Fibroblast of the aortic adventitia (primary cell): ENCODE data around the gene CHMP2B. TPM values are rescaled to one million over a fixed set of nuclear protein-coding genes. Genes with fewer than 3 reads are reported as not detected.
A peak's percentile ranks its signal among the peaks of the same experiment; 100 is the strongest.
"Not testable (repeated sequence)": the region's sequence is repeated elsewhere in the genome, so short reads cannot be mapped to it uniquely, and the experiment has no call there.

Experiments used
- DNase-seq: peaks from one replicate; pipeline ENCODE4 v3.0.0-alpha.2; 2010; ENCODE audit warnings: low read depth
- H3K4me3 ChIP-seq: 2 replicates; pipeline ENCODE4 v1.5.1; 2011; ENCODE audit warnings: low read depth, mild to moderate bottlenecking, control low read depth, low read length, moderate library complexity
- CTCF ChIP-seq: IDR thresholded peaks from 2 replicates; pipeline ENCODE4 v1.5.1; 2011; ENCODE audit warnings: mild to moderate bottlenecking, low read length, control low read depth, inconsistent platforms; ENCODE audit not compliant: insufficient read depth
- small RNA-seq: library from RNA; depleted of rRNA; stranded (forward); fragments of <200 nt; gene quantifications from one replicate; pipeline ENCODE3, GENCODE V24; 2012
- total RNA-seq: library from RNA; depleted of rRNA; stranded (reverse); fragments of >200 nt; gene quantifications from 2 replicates; pipeline ENCODE4 v1.2.3, GENCODE V29; 2012; ENCODE audit warnings: low replicate concordance

The CHMP2B gene
- total RNA-seq, 1 donor = 60.5 TPM

GRCh38 chr3:87288446-87288845 lies 61.3 kb downstream of the CHMP2B start:
- no peak for DNase-seq
- no peak for TF ChIP-seq CTCF

GRCh38 chr3:87298111-87298718 lies 71.1 kb downstream of the CHMP2B start:
- TF ChIP-seq CTCF = peak; percentile 64
- H3K4me3 ChIP-seq = no peak overlapping the region
- DNase-seq = peak; percentile 66

More at GRCh38 chr3:87288446-87288845, 61.3 kb downstream of the CHMP2B start:
- H3K4me3 ChIP-seq = no peak overlapping the region

- not testable (repeated sequence) for H3K4me3 ChIP-seq, DNase-seq
Observed at GRCh38 chr3:87305031-87305430, 77.9 kb downstream of the CHMP2B start.

Small RNA genes lying within 50 kb of the gene (small RNA-seq; reads per million reads assigned to genes)
- gene MIR4795 = not detected

Other genes starting within 250 kb of the CHMP2B start
- 38.8 and 47.4 TPM in 2 replicates for gene VGLL3, start 236.2 kb upstream of the CHMP2B start, total RNA-seq
- not detected in 2 replicates for gene POU1F1, start 49.3 kb downstream of the CHMP2B start, total RNA-seq